OCI-M2 (cell line): ENCODE results near the gene SH3PXD2A.
"Not testable (repeated sequence)": the region's sequence is repeated elsewhere in the genome, so short reads cannot be mapped to it uniquely, and the experiment has no call there.

Experiments used
- DNase-seq: peaks from one replicate; lab custom pipeline; 2025; ENCODE audit not compliant: unreplicated experiment; lab: John Stamatoyannopoulos, UW

SH3PXD2A gene

DNA sequence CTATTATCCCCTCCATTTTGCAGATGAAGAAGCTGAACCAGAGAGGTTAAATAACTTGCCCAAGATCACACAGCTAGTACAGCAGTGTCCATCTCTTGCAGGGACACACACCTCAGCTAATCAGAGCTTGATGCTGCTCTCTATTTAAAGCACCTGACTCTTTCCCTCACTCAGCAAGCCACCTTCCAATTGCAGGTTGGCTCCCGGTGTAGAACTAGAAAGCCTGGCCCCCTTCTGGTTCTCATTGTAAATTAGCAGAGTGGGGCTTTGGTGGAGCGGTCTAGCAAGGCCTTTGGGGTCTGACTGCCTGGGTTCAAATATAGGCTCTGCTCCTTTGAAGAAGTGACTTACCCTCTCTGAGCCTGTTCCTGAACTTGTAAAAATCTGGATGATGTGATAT lies 185.4 kb downstream of the SH3PXD2A start:
- no peak for DNase-seq

DNA sequence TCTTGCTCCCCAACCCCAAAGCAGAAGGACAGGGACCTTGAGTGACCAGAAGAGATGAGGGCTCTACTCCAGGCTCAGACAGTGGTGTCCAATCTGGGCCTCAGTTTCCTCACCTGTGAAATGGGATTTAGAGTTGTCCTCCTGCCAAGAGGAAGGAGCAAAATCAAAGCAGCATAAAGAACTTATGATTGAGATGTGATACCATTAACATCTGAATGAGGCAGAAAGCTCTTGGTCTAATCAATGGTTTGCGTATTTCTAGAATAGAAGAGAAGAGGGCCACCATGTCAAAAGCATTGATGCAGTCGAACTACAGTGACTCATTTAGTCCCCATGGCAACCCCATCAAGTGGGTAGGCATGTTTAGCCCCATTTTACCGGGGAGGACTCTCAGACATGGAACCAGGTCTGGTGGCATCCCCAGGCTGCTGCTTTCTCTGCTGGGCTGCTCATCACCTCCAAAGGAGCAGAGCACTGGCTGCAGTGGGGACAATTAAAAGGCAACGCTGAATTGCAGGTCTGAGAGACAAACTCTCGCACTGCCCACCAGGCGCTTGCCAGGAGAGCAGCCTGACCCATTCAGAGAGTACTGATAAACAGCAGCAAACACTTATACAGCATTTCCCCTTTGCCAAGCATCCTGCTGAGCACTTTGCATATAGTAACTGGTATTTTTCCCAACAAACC lies 186.0 kb downstream of the SH3PXD2A start:
- no peak for DNase-seq

DNA sequence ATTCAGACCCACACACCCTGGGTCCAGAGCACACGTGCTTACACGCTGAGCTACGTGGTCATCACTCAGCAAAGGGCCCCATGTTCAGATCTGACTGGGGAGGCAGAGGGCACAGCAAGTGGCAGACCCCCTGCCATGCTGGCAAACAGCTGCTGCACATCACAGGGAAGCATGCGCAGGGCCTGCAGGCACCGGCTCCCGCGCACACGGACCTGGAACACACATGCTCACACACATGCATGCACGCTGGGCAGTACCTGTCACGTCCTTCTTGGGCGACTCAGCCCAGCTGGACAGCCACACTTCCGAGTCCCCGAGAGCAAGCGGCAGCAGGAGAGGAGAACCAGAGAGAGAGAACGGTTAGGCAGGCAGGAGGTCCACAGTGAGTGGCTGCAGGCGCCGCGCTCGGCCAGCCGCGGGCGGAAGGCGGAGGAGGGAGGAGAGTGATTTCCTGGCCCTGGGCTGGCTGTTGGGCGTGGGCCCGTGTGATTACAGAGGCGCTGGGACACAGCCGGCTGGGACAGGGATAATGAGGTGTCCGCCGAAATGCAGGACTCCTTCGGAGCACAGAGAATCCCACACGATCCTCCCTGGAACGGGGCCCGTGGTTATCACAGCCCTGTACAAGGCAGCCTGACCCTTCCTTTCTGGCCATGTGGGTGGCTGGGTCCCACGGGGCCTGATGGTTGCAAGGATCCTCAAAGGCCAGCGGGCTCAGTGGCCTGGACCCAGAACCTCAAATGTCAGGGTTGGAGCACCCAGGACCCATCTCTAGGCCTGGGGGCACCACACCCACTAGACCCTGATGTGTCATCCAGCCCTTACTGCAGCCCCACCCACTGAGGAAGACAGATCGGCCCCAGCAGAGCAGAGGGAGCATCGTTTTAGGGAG lies 186.8 kb downstream of the SH3PXD2A start:
- no peak for DNase-seq

DNA sequence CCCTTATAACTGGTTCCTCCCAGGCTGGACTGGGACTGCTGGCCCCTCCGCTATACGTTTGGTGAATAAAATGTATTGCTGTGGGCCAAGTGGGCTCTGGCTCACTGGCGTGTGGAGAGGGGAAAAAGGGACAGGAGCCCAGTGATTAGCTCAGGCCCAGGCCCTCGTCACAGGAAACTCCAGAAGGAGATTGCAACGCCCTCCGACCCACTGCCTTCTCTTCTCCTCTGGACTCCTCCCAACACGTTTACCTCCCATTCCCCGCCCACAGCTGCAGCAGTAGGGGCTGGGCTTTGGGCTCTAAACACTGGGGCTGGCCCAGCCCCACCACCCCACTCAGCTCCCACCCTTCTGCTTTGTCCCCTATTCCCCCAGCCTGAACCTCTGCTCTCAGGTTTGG lies 188.0 kb downstream of the SH3PXD2A start:
- DNase-seq = no peak

DNA sequence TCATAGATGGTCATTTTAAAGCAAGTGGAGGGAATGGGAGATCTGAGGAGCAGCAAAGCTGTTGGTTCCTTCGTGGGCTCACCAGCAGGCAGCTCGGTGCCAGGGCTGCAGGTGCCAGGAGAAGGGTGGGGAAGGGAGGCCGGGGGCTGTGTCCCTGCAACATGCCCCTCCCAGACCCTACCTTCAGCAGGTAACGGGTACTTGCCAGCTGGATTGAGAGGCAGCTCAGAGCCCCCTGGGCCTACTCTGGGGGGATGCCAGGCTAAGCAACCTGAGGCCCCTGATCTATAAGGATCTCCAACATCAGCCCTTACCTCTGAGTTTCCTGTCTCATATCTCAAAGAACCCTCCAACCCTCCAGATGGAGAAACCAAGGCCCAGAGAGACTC lies 188.6 kb downstream of the SH3PXD2A start:
- no peak for DNase-seq

DNA sequence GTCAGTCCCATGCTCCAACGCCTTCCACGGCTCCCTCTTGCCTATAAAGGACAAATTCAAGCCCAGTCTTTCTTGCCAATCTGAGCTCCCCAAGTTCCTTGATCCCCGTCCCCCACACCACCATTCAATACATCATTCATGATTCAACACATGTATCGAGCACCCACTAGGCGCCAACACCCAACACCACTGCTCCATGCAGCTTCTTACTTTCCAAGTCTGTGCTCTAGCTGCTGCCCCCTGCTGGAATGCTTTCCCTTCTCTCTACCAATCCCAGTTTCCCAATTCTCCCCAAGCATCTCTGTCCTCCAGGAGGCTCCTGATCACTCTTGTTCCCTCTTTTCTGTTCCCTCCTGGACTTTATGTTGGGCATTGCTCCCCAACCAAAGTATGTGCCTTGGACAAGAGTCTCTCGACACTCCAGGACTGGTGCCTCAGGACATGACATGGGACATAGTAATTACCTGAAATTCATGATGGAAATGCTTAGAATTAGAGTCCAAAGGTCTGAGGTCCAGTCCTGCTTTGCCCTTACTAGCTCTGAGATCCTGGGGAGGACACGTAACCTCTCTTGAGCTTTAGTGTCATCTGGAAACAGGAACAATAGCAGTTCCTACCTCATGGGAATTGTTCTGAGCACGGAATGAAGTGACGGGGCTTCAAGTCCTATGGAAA lies 189.2 kb downstream of the SH3PXD2A start:
- no peak for DNase-seq

DNA sequence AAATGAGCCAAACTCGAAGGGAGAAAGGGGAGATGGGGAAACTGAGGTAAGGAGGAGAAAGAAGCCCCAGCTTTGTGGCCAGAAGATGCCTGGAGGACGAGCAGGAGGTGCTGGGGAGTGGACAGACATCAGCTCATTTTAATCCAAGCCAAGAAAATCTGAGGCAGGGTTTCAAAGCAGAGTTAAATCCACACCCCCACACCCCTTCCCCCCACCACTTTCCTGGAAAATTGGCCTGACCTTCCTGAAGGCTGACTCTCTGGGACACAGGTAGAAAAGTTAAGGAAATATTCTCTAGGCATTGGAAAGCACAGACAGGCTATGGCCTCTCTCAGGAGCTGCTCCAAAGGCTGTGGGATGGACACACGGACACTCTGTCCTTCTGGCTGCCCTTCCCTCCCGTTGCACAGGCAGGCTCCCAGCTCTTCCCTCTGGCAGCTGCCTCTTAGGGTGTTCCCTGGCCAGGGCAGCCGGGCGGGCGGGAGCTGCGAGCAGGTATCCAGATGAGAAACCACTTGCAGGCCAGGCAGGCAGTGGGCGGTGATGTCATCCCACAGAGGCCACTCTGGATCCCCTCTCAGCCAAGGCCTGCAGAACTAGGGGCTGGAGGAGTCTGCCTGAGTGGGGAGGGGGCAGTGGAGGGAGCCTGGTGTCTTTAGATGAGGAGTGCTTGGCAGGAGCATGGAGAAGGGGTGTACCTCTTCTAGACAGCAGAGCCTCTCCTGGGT lies 190.1 kb downstream of the SH3PXD2A start:
- DNase-seq = no peak

DNA sequence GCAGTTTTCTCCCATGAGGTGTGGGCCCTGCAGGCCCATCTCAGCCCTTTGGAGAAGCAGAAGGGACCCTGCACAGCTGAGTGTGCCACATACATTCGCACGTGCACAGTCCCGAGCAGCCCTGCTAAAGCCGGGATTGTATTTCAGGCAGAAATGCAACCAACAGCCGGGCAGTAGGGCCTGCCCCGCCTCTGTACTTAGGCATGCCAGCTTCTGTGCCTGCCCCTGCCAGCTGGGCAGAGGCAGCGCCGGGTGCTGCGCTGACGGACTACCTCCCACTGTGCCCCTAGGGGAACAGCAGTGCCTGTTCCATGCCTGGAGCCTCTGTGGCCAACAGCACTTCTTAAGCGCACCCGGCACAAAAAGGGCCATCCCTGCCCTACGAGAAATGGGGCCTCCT lies 191.6 kb downstream of the SH3PXD2A start:
- no peak for DNase-seq

DNA sequence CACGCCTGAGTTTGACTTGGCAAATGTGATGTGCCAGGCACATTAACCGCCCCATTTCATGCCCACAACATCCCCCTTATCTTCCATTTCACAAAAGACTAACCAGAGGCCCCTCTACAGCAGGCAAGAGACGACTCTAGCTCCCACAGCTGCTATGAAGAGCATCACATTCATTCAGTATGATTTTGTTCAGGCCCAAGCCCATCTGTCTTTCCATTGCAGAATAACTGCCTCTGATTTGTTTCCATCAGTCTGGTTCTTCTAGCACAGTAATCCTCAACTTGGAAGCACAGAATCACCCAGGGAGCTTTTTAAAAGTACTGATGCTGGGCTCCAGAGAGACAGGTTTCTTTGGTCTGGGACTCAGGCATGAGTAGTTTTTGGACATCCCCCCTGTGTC lies 192.1 kb downstream of the SH3PXD2A start:
- no peak for DNase-seq

DNA sequence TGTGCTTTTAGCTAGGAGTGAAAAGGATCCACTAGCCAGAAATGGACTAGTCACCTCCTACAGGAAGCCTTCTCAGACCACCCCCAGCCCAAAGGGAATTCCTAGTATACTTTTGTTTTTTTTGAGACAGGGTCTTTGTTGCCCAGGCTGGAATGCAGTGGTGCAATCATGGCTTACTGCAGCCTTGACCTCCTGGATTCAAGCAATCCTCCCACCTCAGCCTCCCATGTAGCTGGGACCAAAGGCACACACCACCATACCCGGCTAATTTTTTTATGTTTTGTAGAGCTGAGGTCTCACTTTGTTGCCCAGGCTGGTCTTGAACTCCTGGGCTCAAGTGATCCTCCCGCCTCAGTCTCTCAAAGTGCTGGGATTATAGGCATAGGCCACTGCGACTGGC lies 192.7 kb downstream of the SH3PXD2A start:
- DNase-seq = not testable (repeated sequence)

DNA sequence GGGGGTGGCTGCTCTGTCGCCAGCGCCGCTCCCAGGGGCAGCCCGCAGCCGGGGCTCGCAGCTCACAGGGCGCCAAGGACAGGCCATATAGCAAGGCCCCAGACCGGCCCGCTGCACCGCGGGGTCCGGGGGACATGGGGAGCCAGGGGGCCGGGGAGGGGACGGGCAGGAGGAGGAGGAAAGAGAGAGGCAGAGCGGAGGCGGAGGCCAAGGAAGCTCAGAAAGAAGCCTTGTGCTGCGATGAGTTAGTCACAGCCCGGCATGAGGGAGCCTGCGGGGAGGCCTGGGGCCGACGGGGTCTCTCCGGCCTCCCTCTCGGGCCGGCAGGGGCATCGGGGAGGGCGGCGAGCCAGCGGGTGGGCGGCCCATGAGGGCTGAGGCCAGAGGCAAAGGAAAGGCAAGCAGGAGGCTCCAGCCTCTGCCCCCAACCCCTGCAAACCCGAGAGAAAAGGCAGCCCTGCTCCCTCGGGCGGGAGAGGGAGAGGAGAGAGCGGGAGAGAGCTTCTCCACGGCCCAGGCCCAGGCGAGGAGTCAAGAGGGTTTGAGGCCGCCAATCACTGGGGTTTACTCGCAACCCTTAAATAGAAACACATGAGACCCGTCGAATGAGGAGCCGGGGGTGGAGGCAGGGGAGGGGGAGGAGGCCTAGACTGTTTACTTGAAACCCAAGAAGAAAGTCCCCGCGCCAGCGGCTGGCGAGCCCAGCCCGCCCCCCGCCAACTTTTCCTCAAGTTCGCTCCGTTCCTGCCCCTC lies 194.0 kb downstream of the SH3PXD2A start:
- no peak for DNase-seq

DNA sequence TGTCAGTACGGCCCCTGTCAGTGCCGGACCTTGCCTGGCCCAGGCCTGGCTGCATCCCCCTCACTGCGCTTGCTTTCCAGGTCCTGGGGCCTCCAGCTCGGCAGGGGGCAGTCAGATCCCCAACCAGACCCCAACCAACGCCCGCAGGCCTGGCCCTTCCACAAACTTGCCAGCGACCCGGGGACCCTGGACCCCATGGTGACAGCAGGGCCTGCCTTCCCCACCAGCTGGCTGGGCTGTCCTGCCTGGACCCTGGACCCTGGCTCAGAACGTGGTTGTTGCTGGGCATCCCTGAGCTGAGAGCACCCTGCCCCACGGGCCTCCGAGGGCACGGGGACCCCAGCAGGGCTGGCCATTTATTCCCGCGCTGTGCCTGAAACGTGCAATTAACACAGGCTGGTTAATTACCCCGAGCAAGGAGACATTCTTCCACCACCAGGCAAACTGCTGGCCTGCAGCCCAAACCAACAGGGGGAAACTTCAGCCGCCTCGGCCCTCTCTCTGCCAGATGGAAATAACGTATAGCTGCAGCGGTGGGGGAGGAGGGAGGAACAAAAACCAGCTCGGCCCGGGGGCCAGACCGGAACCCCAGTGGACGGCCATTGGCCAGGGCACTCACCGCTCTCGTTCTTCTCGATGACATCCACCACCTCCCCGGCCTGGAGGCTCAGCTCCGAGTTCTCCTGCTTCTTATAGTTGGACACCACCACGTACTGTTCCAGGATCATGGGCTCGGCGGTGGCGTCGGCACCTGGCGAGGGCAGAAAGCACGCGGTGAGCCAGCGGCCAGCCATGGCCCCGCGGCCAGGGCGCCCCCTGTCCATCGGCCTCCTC lies 194.8 kb downstream of the SH3PXD2A start:
- DNase-seq = no peak

DNA sequence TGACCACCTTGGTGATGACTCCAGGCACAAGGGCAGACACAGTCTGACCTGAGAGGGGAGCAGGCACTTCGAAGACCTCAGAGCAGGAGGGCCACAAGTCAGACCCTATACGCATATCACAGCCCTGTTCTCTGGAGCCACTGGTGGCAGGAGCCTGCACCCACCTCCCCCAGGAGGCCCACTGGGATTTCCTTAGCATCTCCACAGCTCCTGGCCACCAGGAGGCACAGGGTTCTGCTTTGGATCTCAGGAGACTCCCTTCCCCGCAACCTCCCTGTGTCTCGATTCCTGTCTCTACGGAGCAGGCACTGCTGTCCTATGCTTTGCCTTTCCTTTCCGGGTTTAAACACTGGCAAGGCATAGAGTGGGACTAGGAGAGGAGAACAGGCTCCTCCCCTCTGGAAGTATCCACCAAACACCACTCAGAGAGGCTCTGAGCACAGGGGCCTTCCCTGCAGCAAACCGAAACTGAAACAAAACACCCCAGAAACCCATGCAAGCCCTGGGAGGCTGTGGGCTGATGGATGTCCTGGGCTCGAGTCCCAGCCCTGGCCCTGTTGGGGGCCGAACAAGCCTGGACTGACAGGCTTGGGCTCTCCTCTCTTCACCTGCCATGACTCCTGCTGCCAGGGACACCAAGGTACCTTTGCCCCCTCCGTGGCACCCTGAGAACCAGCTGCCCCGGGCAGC lies 195.6 kb downstream of the SH3PXD2A start:
- no peak for DNase-seq

DNA sequence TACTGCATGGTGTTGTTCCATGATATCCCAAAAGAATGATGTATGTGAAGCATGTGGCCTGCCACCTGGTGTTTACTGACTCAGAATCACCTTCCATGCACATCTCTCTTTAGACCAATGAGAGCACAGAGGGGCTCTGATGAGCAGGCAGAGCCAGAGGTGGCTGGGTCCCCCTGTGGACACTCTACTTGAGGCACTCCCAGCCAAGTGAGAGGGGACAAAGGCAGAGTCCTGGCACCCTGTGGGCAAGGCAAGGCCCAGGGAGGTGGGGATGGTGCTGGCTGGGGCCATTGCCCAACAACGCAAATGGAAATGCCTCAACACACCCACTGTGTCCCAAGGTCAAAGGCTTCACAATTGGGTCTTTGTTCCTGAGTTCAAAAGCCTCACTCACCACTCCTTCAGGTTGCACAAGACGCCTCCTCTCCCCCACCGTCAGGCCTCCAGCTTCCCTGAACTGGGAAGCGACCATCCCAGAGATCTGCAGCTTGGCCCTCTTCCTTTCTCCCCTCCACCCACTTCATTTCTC lies 197.3 kb downstream of the SH3PXD2A start:
- no peak for DNase-seq

DNA sequence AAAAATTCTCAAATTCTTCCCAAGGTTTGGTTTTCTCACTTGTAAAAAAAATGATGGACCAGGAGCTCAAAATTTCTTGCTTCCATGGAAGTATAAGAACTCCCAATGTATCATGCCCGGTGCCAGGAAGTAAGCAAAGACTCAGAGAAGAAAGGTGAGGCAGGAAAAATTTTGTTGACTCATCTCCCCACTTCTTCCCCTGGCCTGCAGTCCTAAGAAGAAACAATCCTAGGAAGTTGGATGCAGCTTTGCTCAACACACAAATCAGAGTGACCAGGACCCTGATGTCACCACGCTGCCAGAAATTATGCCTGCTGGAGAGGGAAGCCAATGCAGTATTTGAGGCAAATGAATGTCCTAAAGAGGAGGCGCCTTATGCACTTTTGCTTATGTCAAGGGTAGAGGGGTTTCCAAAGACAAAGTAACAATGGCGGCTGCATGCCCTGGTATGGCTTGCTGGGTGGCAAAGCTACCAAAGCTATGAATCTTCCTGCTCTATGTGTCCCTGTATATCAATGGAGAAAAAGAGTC lies 198.2 kb downstream of the SH3PXD2A start:
- DNase-seq = no peak

DNA sequence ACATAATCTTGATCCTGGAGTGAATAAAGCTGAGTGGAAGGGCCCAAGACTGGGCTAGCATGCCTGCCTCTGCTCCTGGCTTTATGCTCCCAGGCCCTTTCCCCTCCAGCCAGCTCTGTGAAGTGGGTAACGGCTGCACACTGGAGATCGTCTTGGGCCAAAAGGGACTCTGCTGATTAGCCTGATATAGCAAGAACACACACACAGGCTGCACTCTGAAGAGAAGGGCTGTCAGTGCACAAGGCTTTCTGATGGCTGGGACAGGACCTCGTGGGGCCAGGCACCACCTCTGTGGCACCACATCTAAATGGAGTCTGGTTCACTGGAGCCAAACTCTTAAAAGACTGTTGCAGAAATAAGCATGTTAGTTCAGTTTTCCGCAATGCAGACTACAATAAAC lies 200.5 kb downstream of the SH3PXD2A start:
- DNase-seq = no peak

DNA sequence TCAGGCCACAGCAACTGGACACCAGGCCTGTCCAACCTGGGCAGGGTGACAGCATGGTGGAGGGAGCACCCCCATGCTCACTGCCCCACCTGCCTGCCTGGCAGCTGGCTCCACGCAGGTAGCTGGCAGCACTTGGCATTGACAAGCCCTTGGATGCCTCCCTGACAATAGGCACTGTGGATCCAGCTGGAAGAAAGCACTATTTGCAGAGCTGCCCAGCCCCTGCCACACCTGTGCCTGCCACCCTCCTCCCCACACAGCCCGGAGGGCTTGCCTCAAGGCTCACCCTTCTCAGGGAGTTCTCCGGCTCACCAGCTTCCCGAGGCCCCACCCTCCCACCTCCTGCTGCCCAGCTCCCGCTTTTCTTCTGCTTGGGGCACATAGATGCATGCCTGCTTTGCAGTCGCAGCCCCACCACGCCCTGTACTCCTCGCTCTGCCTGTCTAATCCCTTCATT lies 201.8 kb downstream of the SH3PXD2A start:
- DNase-seq = no peak

DNA sequence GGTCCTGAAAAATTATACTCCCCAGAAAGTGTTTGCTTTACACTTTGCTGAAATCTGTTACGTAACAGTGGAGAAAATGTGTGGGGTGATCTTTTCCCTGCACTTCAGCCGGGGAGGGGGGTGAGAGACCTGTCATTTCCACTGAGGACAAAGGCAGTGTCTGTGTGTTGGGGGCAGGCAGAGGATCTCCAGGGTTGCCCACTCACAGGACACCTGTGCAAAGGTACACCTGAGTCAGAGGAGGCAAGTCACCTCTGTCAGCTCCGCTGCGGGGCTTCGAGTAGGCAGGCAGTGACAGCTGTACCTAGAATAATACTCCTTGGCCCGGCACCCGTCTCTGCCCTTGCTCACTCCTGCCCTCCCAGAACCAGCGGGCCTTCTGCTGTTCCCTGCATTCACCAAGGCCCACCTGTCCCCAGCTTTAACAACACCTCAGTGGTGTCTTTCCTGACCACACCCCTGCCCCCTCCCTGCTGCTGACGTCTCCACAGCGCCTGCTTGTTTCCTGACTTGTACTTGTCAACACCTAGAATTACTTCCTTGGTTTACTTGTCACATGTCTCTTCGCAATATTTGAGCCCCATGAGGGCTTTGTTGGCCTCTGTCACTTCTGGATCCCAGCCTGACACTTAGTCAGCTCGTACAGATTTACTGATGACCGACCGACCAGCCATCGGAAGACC lies 202.6 kb downstream of the SH3PXD2A start:
- no peak for DNase-seq
